Activated CD4-positive, alpha-beta T cell treated with anti-CD3 and anti-CD28 coated beads for 24 hours (primary cell): Measurements from ENCODE around the gene SLC25A1.

Source experiments
- DNase-seq, 2 donors: peaks; one replicate each; pipeline ENCODE4 v3.0.0-alpha.2; 2020; ENCODE audit warnings: low read depth in 2 of 2

SLC25A1 gene

DNA sequence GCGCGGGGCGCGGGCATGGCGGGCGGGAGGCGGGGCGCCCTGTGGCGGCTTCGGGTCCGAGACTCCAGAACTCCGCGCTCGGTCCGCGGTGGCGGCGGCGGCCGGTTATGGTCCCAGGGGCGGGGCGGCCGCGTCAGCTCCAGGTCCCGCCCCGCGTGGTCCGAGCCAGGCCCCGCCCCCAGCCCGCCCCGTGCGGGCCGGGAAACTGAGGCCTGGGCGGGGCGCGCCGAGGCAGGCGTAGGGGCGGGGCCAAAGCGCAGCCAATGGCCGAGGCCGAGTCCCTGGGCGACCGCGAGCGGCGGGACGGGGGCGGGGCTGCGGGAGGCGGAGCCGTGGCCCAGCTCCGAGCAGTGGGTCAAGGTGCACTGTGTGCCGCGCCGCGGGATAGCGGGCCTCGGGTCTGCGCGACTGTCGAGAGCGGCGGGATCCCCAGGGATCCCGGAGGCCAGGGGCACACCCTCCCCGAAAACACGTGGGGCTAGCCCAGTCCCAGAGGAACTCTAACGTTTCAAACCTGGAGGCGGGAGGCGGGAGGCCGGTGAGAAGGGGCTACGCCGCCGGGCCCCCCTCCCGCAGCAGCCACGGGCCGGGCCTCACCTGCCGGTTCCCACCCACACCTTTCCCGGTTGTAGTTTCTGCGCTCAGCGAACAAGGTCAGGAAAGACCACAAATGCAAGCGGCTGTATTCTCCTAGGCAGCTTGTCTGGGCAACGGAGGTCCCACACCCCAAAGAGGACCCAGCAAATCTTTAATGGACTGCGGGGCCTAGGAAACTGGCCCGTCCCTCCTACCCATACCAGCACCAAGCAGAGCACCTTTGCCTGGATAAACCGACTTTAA, at the start of gene SLC25A1:
Gene SLC25A1 (minus strand): TSS at position 80 of the 840 bp plus-strand sequence. CDS start 63 bp downstream, at position 17.
- DNase-seq, result peak; percentile 83 to 89

DNA sequence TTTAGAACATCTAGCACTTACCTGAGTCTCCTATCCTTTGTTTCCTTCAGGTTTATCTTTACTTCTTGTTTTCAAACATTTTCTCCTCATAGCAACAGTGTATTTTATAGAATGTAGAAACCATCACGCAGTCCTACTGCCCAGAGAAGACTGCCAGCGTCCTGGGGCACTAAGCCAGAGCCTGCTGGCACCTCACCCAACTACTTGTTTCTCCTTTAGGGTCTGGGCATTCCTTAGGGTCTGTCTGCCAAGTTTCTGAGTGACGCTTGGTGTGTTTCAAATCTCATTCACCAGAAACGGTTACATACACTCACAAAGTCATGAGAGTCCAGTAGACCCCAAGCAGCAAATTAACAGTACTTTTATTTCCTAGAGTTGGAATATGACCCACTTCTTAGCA, 49.6 kb upstream of the SLC25A1 start:
- no peak for DNase-seq

DNA sequence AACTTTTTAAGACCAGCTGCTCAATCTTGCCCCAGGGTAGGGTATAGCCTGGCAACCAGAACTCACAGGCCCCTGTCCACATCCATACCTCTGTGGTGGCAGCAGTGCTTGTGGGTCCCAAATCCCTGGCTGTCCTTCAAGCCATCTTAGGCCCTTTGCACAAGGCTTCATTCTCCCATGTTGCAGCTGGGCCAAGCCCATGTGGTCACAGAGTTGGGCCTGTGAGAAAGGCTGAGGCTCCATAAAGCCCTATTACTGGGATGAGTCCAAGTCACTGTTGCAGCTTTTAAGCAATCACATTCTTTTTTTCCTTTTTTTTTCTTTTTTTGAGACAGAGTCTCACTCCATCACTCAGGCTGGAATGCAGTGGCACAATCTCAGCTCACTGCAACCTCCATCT, 47.9 kb upstream of the SLC25A1 start:
- DNase-seq, result no peak

DNA sequence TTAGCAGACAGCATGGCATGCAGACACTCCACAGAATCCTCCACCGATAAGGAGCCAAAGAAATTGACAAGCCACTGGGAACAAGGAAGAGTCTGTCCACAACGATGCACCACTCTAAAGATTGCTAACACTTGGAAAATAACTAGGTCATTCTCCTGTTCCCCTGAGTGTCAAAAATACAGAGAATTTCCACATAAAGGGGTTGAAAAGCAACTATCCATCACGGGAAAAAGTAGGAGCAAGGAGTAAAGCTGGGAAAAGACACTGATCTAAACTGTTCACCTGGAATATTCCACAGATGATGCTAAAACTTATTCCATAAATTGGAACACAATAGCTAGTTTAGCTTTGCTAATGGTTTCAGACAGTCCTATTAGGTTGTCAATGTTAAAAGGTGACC, 47.0 kb upstream of the SLC25A1 start:
- no peak for DNase-seq

DNA sequence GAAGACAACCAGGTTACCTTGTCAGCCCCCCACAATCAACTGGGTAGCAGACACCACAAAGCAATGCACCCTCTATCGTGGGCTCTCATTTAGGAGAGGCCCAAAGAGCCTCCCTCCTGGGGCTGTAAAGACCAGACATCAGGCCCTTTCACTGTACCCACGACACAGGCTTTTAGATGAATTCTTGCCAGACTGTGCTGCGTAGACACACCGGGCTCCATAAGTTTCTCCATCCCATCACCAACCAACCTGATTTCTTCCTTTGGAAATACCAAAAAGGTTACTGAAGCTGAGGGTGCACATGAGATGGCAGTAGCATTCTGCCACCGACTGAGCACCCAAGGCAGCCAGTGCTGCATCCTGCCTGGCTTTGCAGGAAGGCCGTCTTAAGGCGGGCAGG, 46.4 kb upstream of the SLC25A1 start:
- DNase-seq, result no peak

DNA sequence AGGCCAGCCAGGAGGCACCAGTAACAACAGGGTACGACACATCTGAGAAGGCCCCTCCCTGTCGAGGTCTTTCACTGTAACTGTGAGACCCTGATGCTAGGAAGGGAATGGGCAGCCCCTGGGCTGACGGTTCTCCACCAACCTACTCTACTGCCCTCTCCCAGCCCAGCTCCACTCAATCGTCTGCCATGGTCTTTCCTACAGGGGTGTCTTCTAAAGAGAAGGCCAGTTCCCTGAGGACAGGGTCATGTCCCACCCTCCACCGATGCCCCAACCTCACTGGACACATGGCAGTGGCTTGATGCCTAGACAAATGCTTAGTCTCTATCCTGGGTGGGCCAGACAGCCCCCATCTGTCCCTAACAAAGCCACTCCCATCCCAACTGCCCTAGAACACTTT, 46.0 kb upstream of the SLC25A1 start:
- DNase-seq, result no peak

DNA sequence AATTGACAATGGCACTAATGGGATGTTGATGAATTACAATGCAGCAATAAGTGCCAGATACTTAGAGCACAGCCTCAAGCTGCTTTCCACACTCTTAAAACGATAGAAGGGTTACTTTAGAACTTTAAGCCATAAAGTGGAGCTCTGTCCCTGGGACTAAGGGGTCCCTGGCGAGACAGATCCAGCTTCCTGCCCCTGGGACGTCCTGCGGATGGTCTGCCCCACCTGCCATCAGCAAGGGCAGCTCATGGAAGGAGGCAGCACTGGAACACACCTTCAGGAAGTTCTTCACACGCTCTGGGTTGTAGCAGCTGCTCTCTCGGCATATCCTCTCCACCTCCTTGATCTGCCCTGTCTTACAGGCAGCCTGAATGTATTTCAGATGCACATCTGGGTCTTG, 45.1 kb upstream of the SLC25A1 start:
- no peak for DNase-seq

DNA sequence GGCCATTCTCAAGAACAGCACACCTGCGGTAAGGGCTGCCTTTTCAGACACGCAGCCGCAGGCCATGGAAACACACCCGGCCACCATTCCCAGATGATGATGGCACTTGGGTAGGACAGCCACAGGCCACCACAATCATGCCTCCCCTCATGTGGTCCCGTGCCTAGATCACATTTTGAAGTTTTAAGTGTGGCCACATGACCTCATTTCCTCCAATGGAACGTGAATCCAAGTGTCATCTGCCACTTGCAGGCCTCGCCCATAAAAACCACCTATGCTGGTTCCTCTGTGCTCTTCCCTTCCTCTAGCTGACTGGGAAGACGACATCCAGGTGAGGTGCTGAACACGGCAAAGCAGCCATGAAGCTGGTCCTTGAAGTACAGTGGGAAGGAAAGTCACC, 44.6 kb upstream of the SLC25A1 start:
- DNase-seq, result no peak

DNA sequence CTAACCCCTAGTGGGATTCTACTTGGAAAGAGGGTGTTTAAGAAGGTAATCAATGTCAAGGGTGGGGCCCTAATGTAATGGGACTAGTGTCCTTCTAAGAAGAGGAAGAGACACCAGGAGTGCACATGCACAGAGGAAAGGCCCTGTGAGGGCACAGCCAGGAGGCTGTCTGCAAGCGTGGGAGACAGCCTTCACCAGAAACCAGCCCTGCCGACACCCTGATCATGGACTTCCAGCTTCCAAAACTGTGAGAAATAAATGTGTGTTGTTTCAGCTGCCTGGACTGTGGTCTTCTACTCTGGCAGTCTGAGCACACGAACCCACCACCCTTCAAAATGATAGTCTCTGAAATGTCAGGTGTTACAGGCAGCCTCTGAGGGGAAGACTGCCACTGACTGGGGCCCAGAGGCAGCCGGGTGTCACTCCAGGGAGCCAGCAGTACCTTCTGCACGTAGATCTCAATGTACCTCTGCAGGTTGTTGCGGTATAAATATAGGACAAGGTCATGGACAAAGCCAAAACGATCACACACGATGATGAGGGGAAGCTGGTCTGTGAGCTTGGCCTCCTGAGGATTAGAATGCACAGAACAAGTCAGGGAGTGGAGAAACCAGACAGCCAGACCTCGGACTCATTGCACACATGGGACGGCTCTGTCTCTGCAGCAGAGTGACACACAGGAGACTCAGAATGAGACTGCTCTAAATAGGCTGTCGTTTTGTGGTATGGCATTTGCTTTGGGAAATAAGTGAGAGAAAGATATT, 43.9 kb upstream of the SLC25A1 start:
- no peak for DNase-seq

DNA sequence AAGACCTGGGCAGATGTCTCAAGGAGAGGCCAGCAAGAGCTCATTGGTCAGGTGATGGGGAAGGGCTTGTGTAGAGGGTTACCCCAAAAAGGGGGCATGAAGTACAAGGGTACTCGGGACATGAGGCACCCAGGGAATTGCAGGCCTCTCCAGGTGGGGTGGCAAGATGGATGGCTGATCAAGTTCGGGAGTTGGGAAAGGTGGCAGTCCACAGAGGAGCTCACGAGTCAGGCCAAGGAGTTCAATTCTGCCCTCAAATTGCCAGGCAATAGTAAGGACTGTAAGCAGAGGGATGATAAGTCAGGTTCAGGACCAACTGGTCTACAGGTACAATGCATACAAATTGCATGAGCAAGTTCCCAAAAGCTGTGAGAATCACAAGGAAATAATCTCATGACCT, 42.3 kb upstream of the SLC25A1 start:
- no peak for DNase-seq

DNA sequence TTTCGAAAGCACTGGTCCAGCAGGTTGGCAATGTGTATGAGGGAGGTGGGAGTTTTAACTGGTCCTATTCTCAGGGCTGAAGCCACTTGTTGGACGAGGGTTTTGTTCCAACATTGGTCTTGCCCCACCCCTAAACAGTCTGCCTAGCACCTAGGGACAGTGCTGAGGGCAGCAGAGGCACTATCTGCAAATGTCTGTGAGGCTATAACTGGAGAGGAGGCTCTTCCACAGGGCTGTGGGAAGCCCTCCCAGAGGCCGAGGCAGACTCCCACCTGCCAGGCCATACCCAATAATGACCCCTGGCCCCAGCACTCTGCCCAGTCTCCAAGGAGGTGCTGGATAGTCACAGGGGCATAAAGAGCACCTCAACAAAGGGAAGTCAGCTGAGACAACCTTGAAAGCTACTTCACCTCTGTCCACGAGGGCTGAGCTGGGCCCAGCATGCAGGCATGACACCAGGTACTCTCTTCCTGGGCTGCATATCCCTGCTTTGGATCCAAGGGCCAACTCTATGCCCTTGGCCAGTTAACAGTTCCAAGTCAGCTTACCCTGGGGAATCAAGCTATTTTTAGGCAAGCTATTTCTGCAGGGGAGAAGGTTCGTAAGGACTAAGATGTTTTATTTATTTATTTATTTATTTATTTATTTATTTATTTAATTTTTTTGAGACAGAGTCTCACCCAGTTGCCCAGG, 40.2 kb upstream of the SLC25A1 start:
- no peak for DNase-seq

DNA sequence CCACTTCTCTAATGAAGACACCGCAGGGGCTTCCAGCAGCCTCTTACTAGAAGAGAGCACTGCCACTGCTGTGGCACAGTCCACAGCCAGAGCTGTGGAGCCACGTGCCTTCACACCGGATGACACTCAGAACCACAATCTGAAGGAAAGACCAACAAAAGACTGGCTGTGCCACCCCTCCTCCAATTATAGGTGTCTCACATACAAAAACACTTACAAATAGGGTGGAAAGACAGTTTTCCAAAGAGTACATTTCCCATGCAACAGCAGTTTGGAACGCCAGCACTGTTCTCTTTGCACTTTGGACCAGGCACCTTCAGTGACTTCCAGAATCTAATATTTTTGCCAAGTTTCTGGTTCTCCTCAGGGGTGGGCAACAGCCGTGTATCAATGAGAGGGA, 38.0 kb upstream of the SLC25A1 start:
- DNase-seq, result no peak

DNA sequence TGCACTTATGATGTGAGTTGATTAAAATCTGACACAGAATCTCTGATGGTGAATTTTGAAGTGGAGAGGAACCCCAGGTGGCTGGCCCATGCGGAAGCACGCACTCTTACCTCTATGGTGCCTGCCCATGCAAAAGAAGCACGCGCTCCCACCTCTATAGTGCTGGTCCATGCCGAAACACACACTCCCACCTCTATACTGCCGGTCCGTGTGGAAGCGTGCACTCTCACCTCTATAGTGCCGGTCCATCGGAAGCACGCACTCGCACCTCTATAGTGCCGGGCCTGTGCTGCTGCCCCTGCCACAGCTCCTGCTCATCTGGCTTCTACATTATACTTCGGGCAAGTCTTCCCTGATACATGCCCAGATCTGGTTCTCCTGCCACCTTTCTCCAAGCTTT, 36.8 kb upstream of the SLC25A1 start:
- DNase-seq, result no peak

DNA sequence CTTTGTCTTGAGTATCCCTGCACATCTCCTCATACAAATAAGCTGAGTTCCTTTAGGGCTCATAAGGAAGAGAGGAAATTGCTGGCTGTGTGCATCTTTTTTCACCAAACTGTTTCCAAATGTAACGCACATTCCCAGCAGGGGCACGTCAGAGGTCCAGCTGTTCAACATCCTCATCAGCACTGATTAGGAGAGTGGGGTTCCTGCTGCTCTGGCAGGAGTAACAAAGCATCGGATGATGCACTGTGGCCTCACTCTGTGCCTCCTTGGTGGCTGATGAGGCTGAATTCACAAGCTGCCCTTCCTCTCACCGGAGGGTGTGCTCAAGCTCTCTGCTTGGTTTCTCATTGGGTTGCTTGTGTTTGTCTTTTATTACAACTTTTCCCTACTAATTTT, 35.5 kb upstream of the SLC25A1 start:
- no peak for DNase-seq

DNA sequence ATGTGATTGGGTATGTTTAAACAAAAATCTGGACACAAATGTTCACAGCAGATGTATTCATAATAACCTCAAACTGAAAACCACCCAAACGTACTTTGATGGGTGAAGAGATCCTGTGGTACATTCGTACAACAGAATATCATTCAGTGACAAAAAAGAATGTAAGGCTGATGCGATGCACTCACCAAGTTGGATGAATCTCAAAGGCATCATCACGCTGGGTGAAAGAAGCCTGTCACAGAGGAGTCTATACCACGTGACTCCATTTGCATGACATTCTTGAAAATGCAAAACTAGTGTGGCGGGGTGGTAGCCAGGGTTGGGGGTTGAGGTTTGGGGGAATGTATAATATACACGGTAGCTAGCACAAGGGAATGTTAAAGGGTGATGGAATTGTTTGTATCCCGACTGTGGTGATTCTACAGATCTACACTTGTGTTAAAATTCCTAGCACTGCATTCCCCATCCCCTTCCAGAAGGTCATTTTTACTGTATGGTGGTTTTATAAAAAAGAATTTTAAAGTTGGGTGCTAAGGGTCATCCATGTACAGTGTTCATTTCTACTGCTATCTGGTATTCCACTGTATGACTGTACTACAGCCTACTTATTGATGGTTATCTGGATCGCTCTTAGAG, 35.0 kb upstream of the SLC25A1 start:
- DNase-seq, result no peak

DNA sequence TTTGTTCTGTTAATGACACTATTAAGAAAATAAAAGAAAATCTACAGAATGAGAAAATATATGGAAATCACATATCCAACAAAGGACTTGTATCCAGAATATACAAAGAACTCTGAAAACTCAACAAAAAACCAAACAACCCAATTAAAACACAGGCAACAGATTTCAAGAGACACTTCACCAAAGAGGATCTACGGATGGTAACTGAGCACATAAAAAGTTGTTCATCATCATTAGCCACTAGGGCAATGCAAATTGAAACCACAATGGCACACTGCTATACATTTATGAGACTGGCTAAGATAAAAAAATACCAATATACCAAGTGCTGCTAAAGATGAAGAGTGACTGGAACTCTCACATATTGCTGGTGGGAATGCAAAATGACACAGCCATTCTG, 34.5 kb upstream of the SLC25A1 start:
- no peak for DNase-seq

DNA sequence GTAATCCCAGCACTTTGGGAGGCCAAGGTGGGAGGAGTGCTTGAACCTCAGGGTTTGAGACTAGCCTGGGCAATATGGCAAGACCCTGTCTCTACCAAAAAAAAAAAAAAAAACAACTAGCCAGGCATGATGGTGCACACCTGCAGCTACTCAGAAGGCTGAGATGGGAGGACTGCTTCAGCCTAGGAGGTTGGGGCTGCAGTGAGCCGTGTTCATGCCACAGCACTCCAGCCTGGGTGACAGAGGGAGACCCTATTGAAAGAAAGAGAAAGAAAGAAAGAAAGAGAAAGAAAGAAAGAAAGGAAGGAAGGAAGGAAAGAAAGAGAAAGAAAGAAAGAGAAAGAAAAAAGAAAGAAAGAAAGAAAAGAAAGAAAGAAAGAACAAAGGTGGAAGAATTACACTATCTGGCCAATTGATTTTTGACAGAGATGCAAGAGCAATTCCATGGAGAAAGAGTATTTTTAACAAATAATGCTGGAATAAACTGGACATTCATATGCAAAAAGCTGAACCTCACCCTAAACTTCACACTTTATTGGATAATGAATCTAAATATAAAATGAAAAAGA, 33.9 kb upstream of the SLC25A1 start:
- DNase-seq, result no peak

DNA sequence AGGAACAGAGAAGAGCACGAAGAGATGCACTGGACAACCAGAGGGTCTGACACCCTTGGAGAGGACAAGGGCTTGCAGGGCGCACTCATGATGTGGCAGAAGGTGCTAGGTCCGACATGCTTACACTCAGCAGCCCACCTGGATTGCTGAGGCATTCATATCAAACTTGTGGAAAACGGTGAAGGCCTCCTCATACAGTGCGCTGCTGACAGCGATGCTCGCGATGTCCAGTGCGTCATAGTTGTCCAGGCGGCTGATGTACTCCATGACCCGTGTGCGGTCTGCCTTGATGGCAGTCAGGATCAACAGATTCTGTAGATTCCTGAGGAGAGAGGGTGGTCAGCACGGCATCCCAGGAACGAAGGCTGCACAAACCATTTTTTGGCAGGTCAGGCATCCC, 31.7 kb upstream of the SLC25A1 start:
- no peak for DNase-seq

DNA sequence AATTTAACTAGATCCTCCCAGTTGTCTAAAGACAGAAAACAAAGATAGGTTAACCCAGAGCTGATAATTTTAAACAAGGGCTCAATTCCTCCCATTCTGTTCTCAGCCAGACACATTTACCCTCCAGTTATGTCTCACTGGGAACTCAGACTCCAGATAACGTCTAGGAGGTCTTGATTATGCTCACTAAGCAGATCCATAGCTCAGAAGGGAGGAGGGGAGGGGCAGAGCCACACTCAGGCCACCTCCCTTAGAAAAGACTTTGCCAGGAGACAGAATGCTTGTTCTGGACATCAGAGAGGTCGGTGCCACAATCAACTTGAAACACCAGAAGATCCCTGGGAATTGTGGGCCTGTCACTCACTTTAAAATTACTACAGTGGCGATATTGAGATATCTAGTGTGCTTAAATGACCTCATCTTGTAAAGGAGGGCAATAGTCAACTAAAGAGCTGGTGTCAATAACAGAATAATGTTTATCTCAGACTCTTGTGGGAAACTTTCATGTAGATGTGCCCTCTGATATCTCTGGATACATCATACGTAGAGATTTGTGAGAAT, 29.8 kb upstream of the SLC25A1 start:
- DNase-seq, result no peak

DNA sequence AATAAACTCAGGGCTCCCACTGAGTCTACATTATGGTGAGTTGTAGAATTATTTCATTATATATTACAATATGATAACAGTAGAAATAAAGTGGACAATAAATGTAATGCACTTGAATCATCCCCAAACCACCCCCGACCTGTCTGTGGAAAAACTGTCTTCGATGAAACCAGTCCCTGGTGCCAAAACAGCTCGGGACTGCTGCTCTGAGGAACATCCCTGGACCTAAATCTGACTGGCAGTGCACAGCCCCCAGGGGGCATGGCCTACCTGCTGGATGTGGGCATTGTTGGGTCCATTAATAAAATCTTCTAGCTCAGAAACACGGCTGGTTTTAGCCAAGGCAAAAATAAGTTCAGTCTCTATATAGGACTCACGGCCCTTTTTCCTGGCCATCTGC, 29.3 kb upstream of the SLC25A1 start:
- no peak for DNase-seq

DNA sequence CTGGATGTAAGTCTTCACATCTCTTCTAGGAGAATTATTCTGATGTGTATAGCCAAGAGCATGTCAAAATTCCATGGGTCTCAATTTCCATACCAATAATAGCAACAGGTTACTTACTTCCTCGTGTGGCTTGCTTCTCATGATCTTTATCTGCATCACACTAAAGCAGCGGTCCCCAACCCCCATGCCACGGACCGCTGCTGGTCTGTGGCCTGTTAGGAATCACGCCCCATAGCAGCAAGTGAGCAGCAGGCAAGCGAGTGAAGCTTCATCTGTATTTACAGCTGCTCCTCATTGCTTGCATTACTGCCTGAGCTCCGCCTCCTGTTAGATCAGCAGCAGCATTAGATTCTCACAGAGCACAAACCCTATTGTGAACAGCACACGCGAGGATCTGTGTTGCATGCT, 28.9 kb upstream of the SLC25A1 start:
- DNase-seq, result no peak

DNA sequence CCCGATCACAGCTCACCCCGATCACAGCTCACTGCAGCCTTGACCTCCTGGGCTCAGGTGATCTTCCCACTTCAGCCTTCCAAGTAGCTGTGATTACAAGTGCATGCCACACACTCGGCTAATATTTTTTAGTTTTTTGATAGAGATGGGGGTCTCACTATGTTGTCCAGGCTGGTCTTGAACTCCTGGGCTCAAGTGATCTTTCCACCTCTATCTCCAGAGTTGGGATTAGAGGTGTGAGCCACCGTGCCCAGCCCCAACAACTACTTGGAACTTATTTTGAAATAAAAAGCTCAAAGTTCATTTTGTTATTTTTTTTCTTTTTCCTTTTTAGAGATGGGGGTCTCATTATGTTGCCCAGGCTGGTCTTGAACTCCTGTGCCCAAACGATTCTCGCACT, 27.8 kb upstream of the SLC25A1 start:
- DNase-seq, result no peak
